ENCODE data around the gene BLNK.

- TF ChIP-seq CTCF (IDR thresholded peaks at IDR 0.05; ENCODE audit: low read depth, low read length) (no peak), EZH2phosphoT487 (IDR thresholded peaks at IDR 0.05; ENCODE audit: low read depth) (no peak)
Measured at GRCh38 chr10:96283756-96284155, 12.4 kb upstream of the BLNK start.
